Head of caudate nucleus (tissue), 42 donors: ENCODE data around the gene ZNF669.
A peak's percentile ranks its signal among the peaks of the same experiment; 100 is the strongest.
"Not testable (repeated sequence)": the region's sequence is repeated elsewhere in the genome, so short reads cannot be mapped to it uniquely, and the experiment has no call there.

Experiments used
- DNase-seq, 42 donors: peaks; one replicate each; pipeline versions ENCODE4 v3.0.0 to v3.0.0-alpha.2; 2020 to 2021; ENCODE audit warnings: mixed read lengths in 7 of 42
- intact Hi-C: fragments of 100-400 bp; cut with DNase I; formaldehyde crosslinking; loops from one replicate; pipeline ENCODE4 v1.15.0; 2022

ZNF669 gene

GRCh38 chr1:247103859-247104591 lies at the start of gene ZNF669:
TSS of gene ZNF669 (minus strand) at chr1:247104356. CDS start at chr1:247104199, 157 bp downstream.
- DNase-seq = peak; percentile 96 to 99 (median 98)
- intact Hi-C loops = loop anchor here (10.0 kb wide), 1 partner anchor 169 kb away; the partner anchor contains the start of gene AHCTF1

- no peak for DNase-seq
- intact Hi-C loops = no loop called here
Observed at GRCh38 chr1:247147781-247148180, 43.6 kb upstream of the ZNF669 start.

GRCh38 chr1:247147120-247147519 lies 43.0 kb upstream of the ZNF669 start:
- DNase-seq, intact Hi-C loops: not testable (repeated sequence)

- no peak for DNase-seq
- intact Hi-C loops = no loop called here
Observed at GRCh38 chr1:247146671-247147070, 42.5 kb upstream of the ZNF669 start.

- intact Hi-C loops = no loop called here
- no peak for DNase-seq
Observed at GRCh38 chr1:247145279-247145678, 41.1 kb upstream of the ZNF669 start.

- DNase-seq, intact Hi-C loops: not testable (repeated sequence)
Observed at GRCh38 chr1:247139557-247139956, 35.4 kb upstream of the ZNF669 start.

- no peak for DNase-seq
- intact Hi-C loops = no loop called here
Observed at GRCh38 chr1:247131236-247131635, 27.1 kb upstream of the ZNF669 start.

GRCh38 chr1:247127519-247128282 lies 23.5 kb upstream of the ZNF669 start:
- not testable (repeated sequence) for DNase-seq

GRCh38 chr1:247126601-247127000 lies 22.4 kb upstream of the ZNF669 start:
- intact Hi-C loops, DNase-seq: not testable (repeated sequence)

More at GRCh38 chr1:247127519-247128282, 23.5 kb upstream of the ZNF669 start:
- intact Hi-C loops = not testable (repeated sequence)

GRCh38 chr1:247126166-247126565 lies 22.0 kb upstream of the ZNF669 start:
- intact Hi-C loops, DNase-seq: not testable (repeated sequence)

- intact Hi-C loops = no loop called here
- no peak for DNase-seq
Observed at GRCh38 chr1:247121382-247121781, 17.2 kb upstream of the ZNF669 start.

- intact Hi-C loops, DNase-seq: not testable (repeated sequence)
Observed at GRCh38 chr1:247120408-247120668, 16.2 kb upstream of the ZNF669 start.

GRCh38 chr1:247119600-247120407 lies 15.6 kb upstream of the ZNF669 start:
- peak in 1 of 42 donors; percentile 22 for DNase-seq
- intact Hi-C loops = no loop called here

GRCh38 chr1:247118946-247119446 lies 14.8 kb upstream of the ZNF669 start:
- peak in 1 of 42 donors; percentile 48 for DNase-seq
- intact Hi-C loops = no loop called here

- intact Hi-C loops = no loop called here
- DNase-seq = peak in 1 of 42 donors; percentile 31
Observed at GRCh38 chr1:247115545-247115944, 11.4 kb upstream of the ZNF669 start.

GRCh38 chr1:247115141-247115510 lies 11.0 kb upstream of the ZNF669 start:
- intact Hi-C loops = no loop called here

GRCh38 chr1:247114351-247115140 lies 10.4 kb upstream of the ZNF669 start:
- intact Hi-C loops = no loop called here

More at GRCh38 chr1:247115141-247115510, 11.0 kb upstream of the ZNF669 start:
- DNase-seq = peak in 1 of 42 donors; percentile 37

GRCh38 chr1:247113733-247114271 lies 9.6 kb upstream of the ZNF669 start:
- intact Hi-C loops = no loop called here

More at GRCh38 chr1:247114351-247115140, 10.4 kb upstream of the ZNF669 start:
- peak in 1 of 42 donors; percentile 31 for DNase-seq

More at GRCh38 chr1:247113733-247114271, 9.6 kb upstream of the ZNF669 start:
- peak in 1 of 42 donors; percentile 37 for DNase-seq
